Measurements from ENCODE around the gene DNASE1L1.

Gene DNASE1L1

GRCh38 chrX:154374313-154375155, 34.5 kb downstream of the DNASE1L1 start, which contains the start of gene FLNA:
TSS of gene FLNA (minus strand) at chrX:154374634. CDS start at chrX:154371245, 3,389 bp downstream.
- Mint-ChIP-seq H3K27me3 (no peaks in the 10 kb centered on the region), H3K36me3 (ENCODE audit: low read depth) (peaks cover 11% of the 10 kb centered on the region), H3K27ac (no peak within 1 kb of the TSS), H3K4me3 (peak within 1 kb of the TSS; percentile 75), H3K9me3 (no peaks in the 10 kb centered on the region), H3K4me1 (peaks cover 28% of the 10 kb centered on the region)
- no peak for ATAC-seq
- peak; percentile 47 for DNase-seq

GRCh38 chrX:154373340-154374306, 35.4 kb downstream of the DNASE1L1 start:
- Mint-ChIP-seq H3K36me3 (ENCODE audit: low read depth) (peaks cover 11% of the 10 kb centered on the region), H3K27me3 (no peaks in the 10 kb centered on the region), H3K4me1 (peaks cover 28% of the 10 kb centered on the region), H3K9me3 (no peaks in the 10 kb centered on the region), H3K4me3 (peak overlapping the region; percentile 75), H3K27ac (no peak overlapping the region)
- DNase-seq, result peak; percentile 36
- no peak for ATAC-seq

- ATAC-seq, result peak; percentile 9
- H3K9me3 Mint-ChIP-seq, result no peaks in the 10 kb centered on the region
- no peaks in the 10 kb centered on the region for H3K27me3 Mint-ChIP-seq
- H3K36me3 Mint-ChIP-seq (ENCODE audit: low read depth), result peaks cover 11% of the 10 kb centered on the region
- peak overlapping the region; percentile 81 for H3K4me3 Mint-ChIP-seq
- DNase-seq, result peak; percentile 53
- peak overlapping the region; percentile 68 for H3K27ac Mint-ChIP-seq
- H3K4me1 Mint-ChIP-seq, result peaks cover 33% of the 10 kb centered on the region
These were observed 36.4 kb downstream of the DNASE1L1 start for GRCh38 chrX:154372612-154373022.

- Mint-ChIP-seq H3K27me3 (no peaks in the 10 kb centered on the region), H3K36me3 (ENCODE audit: low read depth) (peaks cover 11% of the 10 kb centered on the region), H3K27ac (peak overlapping the region; percentile 68), H3K4me1 (peaks cover 31% of the 10 kb centered on the region), H3K4me3 (peak overlapping the region; percentile 81), H3K9me3 (no peaks in the 10 kb centered on the region)
- no peak for ATAC-seq
- no peak for DNase-seq
These were observed 37.2 kb downstream of the DNASE1L1 start for GRCh38 chrX:154371789-154372300.

GRCh38 chrX:154371017-154371788, 37.9 kb downstream of the DNASE1L1 start:
- Mint-ChIP-seq H3K4me3 (peak overlapping the region; percentile 81), H3K27ac (peak overlapping the region; percentile 78), H3K36me3 (ENCODE audit: low read depth) (peaks cover 11% of the 10 kb centered on the region), H3K27me3 (no peaks in the 10 kb centered on the region), H3K4me1 (peaks cover 34% of the 10 kb centered on the region), H3K9me3 (no peaks in the 10 kb centered on the region)
- ATAC-seq, result peak; percentile 44
- DNase-seq, result peak; percentile 89

- DNase-seq (no peak), ATAC-seq (no peak)
- Mint-ChIP-seq H3K4me1 (peaks cover 35% of the 10 kb centered on the region), H3K9me3 (no peaks in the 10 kb centered on the region), H3K27ac (peak overlapping the region; percentile 87), H3K27me3 (no peaks in the 10 kb centered on the region), H3K4me3 (peak overlapping the region; percentile 95), H3K36me3 (ENCODE audit: low read depth) (peaks cover 15% of the 10 kb centered on the region)
These were observed 38.6 kb downstream of the DNASE1L1 start for GRCh38 chrX:154370300-154371016.

- H3K36me3 Mint-ChIP-seq (ENCODE audit: low read depth), result peaks cover 20% of the 10 kb centered on the region
- peak overlapping the region; percentile 87 for H3K27ac Mint-ChIP-seq
- peaks cover 32% of the 10 kb centered on the region for H3K4me1 Mint-ChIP-seq
- peak; percentile 73 for DNase-seq
- H3K27me3 Mint-ChIP-seq, result no peaks in the 10 kb centered on the region
- ATAC-seq, result peak; percentile 6
- H3K9me3 Mint-ChIP-seq, result no peaks in the 10 kb centered on the region
- H3K4me3 Mint-ChIP-seq, result peak overlapping the region; percentile 95
These were observed 39.4 kb downstream of the DNASE1L1 start for GRCh38 chrX:154369449-154370299.

- Mint-ChIP-seq H3K4me1 (peaks cover 33% of the 10 kb centered on the region), H3K9me3 (no peaks in the 10 kb centered on the region), H3K27ac (peak overlapping the region; percentile 85), H3K27me3 (no peaks in the 10 kb centered on the region), H3K36me3 (ENCODE audit: low read depth) (peaks cover 23% of the 10 kb centered on the region), H3K4me3 (peak overlapping the region; percentile 95)
- ATAC-seq, result peak; percentile 70
- DNase-seq, result peak; percentile 92
These were observed 40.2 kb downstream of the DNASE1L1 start for GRCh38 chrX:154368630-154369448.

GRCh38 chrX:154367474-154368308, 41.4 kb downstream of the DNASE1L1 start:
- DNase-seq (no peak), ATAC-seq (no peak)
- peaks cover 29% of the 10 kb centered on the region for H3K4me1 Mint-ChIP-seq
- peak overlapping the region; percentile 95 for H3K4me3 Mint-ChIP-seq
- H3K27ac Mint-ChIP-seq, result peak overlapping the region; percentile 85
- no peaks in the 10 kb centered on the region for H3K27me3 Mint-ChIP-seq
- H3K36me3 Mint-ChIP-seq (ENCODE audit: low read depth), result peaks cover 27% of the 10 kb centered on the region
- H3K9me3 Mint-ChIP-seq, result no peaks in the 10 kb centered on the region

- no peaks in the 10 kb centered on the region for H3K9me3 Mint-ChIP-seq
- no peak overlapping the region for H3K27ac Mint-ChIP-seq
- peaks cover 29% of the 10 kb centered on the region for H3K36me3 Mint-ChIP-seq (ENCODE audit: low read depth)
- no peak overlapping the region for H3K4me3 Mint-ChIP-seq
- H3K4me1 Mint-ChIP-seq, result peaks cover 26% of the 10 kb centered on the region
- no peak for DNase-seq
- H3K27me3 Mint-ChIP-seq, result no peaks in the 10 kb centered on the region
- ATAC-seq, result no peak
These were observed 42.4 kb downstream of the DNASE1L1 start for GRCh38 chrX:154366666-154367055.

- H3K36me3 Mint-ChIP-seq (ENCODE audit: low read depth), result peaks cover 29% of the 10 kb centered on the region
- peaks cover 28% of the 10 kb centered on the region for H3K4me1 Mint-ChIP-seq
- DNase-seq, result no peak
- no peaks in the 10 kb centered on the region for H3K9me3 Mint-ChIP-seq
- no peak for ATAC-seq
- H3K4me3 Mint-ChIP-seq, result no peak overlapping the region
- H3K27me3 Mint-ChIP-seq, result no peaks in the 10 kb centered on the region
- no peak overlapping the region for H3K27ac Mint-ChIP-seq
These were observed 42.9 kb downstream of the DNASE1L1 start for GRCh38 chrX:154365997-154366665.
